GM18508 (cell line): Measurements from ENCODE around the gene MCF2L2.

Experiments used
- ATAC-seq: cut with Tn5 transposase; IDR thresholded peaks from one replicate; pipeline ENCODE4 v1.9.1; 2021; ENCODE audit warnings: moderate number of reproducible peaks; ENCODE audit not compliant: insufficient read depth, unreplicated experiment

MCF2L2 gene

GRCh38 chr3:183218826-183219225 lies 209.6 kb downstream of the MCF2L2 start:
- ATAC-seq = no peak

- ATAC-seq = no peak
These were observed 210.7 kb downstream of the MCF2L2 start for GRCh38 chr3:183217548-183218332.

- ATAC-seq = no peak
These were observed 212.7 kb downstream of the MCF2L2 start for GRCh38 chr3:183215591-183216202.

- no peak for ATAC-seq
These were observed 214.2 kb downstream of the MCF2L2 start for GRCh38 chr3:183214277-183214612.

GRCh38 chr3:183213415-183214276 lies 214.8 kb downstream of the MCF2L2 start:
- no peak for ATAC-seq

GRCh38 chr3:183212565-183212964 lies 215.9 kb downstream of the MCF2L2 start:
- ATAC-seq = no peak

- no peak for ATAC-seq
These were observed 216.3 kb downstream of the MCF2L2 start for GRCh38 chr3:183212096-183212495.

- no peak for ATAC-seq
These were observed 217.1 kb downstream of the MCF2L2 start for GRCh38 chr3:183211352-183211751.

GRCh38 chr3:183210862-183211341 lies 217.5 kb downstream of the MCF2L2 start:
- ATAC-seq = no peak

GRCh38 chr3:183210341-183210740 lies 218.1 kb downstream of the MCF2L2 start:
- no peak for ATAC-seq

- no peak for ATAC-seq
These were observed 219.6 kb downstream of the MCF2L2 start for GRCh38 chr3:183208800-183209199.

- no peak for ATAC-seq
These were observed 220.2 kb downstream of the MCF2L2 start for GRCh38 chr3:183208260-183208659.

GRCh38 chr3:183203670-183204069 lies 224.7 kb downstream of the MCF2L2 start:
- no peak for ATAC-seq

- ATAC-seq = no peak
These were observed 226.3 kb downstream of the MCF2L2 start for GRCh38 chr3:183202004-183202722.

- no peak for ATAC-seq
These were observed 229.5 kb downstream of the MCF2L2 start for GRCh38 chr3:183198939-183199338.

GRCh38 chr3:183197734-183198133 lies 230.7 kb downstream of the MCF2L2 start:
- no peak for ATAC-seq

- ATAC-seq = no peak
These were observed 233.2 kb downstream of the MCF2L2 start for GRCh38 chr3:183195266-183195665.

- ATAC-seq = no peak
These were observed 234.4 kb downstream of the MCF2L2 start for GRCh38 chr3:183193762-183194689.

GRCh38 chr3:183192650-183193300 lies 235.6 kb downstream of the MCF2L2 start:
- no peak for ATAC-seq
